NCI-H2196 (cell line): ENCODE data around the gene FPR1.

ENCODE experiments used
- DNase-seq: peaks from one replicate; lab custom pipeline; 2025; ENCODE audit not compliant: unreplicated experiment; lab: John Stamatoyannopoulos, UW

FPR1 gene

DNA sequence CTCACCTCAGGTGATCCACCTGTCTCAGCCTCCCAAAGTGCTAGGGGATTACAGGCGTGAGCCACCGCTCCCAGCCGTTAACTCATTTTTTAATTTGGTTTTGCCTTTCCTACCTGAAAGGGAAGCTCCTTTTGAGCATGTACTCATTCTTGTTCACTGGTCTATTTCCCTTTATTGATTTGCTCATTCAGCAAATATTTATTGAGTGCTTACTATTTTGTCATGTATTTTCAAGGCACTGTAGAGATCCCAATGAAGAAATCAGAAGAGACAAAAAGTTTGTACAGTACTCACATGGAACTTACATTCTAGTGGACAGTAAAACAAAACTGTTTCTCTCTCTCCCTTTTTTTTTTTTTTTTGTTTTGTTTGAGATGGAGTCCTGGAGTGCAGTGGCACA lies 44.8 kb downstream of the FPR1 start:
- DNase-seq: no peak

DNA sequence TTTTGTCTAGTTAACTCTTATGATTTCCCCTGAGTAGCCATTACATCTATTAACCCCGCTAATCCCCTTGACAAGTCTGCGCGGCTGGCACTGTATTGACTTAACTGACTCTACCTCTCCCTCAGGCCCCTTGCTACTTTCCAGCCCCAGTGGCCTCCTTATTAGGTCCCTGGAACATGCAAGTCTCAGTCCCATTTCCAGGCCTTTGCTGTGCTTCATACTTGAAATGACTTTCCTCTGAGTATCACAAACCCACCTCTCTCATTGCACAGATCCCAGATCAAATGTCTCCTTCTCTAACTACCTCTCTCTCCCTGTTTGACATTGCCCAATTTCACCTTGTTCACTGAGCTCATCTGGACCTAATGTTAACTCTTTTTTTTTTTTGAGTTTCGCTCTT lies 45.4 kb downstream of the FPR1 start:
- no peak for DNase-seq

DNA sequence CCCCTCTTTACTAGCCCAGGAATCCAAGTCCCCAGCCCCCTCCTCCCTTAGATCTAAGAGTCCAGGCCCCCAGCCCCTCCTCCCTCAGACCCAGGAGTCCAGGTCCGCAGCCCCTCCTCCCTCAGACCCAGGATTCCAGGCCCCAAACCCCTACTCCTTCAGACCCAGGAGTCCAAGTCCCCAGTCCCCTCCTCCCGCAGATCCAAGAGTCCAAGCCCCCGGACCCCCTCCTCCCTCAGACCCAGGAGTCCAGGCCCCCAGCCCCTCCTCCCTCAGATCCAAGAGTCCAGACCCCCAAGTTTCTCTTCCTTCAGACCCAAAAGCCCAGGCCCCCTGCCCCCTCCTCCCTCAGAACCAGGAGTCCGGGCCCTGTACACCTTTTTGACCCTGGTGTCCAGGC lies 47.1 kb downstream of the FPR1 start:
- no peak for DNase-seq

DNA sequence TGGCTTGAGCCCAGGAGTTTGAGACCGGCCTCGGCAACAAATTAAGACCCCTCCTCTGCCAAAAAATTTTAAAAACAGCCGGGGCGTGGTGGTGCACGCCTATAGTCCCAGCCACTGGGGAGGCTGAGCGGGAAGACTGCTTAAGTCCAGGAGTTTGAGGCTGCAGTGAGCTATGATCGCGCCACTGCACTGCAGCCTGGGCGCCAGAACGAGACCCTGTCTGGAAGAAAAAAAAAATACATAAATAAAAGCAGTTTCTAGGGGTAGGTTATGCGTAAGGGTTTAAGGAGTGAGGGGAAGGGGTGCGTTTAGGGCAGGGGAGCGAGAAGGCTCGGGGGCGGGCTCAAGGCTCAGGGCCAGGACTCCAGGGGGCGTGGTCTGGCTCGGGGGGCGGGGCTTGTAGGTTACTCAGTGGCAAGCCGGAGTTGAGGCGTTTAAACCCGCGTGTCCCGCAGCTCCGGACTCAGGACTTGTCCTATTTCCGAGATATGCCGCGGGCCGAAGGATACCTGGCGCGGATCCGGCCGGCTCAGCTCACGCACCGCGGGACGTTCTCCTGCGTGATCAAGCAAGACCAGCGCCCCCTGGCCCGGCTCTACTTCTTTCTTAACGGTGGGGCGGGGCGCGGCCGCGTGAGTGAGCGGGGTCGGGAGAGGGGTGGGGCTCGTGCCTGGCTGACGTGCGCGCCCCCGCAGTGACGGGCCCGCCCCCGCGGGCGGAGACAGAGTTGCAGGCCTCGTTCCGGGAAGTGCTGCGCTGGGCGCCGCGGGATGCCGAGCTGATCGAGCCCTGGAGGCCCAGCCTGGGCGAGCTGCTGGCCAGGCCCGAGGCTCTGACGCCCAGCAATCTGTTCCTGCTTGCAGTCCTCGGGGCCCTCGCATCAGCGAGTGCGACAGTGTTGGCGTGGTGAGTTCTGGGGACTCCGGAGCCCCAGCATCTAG lies 47.8 kb downstream of the FPR1 start:
- peak; percentile 93 for DNase-seq

DNA sequence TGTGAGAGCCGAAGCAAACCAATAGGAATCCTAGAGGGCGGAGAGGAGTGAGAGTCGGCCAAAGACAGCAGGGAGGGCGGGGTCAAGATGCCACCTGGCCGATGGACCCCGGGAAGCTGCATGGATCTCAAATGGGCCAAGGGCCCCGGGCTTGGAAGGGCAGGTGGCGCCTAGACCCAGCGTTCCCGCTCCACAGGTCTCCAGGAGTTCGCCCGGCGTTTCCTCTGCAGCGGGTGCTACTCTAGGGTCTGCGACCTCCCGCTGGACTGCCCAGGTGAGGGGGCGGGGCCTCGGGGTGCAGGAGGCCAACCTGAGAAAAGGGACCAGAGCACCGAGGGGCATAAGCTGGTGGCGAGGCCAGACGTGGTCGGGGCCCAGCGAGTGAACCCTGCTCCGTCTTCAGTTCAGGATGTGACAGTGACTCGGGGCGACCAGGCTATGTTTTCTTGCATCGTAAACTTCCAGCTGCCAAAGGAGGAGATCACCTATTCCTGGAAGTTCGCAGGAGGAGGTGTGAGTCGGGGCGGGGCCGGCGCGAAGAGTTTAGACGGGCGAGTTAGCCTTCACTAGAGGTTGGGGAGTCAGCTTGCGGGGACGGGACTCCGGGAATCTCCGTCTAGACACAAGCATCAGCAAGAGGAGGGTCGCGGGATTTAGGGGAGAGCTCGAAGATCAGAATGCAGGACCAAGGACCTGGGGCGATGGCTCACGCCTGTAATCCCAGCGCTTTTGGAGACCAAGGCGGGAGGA lies 48.7 kb downstream of the FPR1 start:
- peak; percentile 33 for DNase-seq

DNA sequence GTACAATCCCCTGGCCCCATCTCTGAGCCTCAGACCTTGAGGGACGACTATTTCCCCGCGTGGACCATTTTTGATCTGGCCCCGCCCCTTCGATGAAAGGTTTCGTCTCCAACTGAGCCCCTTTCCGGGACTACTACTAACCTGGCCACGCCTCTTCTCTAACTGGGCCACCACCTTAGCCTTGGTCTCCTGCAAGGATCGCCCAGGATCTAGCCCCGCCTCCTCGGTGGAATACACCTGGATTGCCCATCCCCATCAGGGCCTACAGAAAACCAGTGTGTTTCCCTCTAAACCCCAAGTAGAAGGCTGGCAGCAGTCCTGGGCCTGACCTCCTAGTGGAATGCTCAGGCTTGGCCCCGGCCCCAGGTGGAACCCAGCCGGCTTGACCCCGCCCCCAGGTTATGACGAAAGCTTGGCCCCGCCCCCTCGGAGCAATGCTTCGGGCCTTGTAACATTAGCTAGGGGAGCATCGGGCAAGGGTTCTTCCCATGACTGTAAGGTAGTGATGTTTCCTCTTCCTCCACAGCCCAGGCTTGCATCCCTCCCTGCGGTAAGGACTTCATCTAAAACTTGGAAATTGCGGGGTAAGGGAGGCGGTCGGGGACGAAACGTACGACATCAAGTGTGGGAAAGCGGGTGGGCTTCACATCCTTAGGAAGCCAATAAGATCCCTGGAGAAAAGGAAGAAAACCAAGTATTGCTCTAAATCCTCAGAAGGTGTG lies 49.4 kb downstream of the FPR1 start:
- peak; percentile 68 for DNase-seq

DNA sequence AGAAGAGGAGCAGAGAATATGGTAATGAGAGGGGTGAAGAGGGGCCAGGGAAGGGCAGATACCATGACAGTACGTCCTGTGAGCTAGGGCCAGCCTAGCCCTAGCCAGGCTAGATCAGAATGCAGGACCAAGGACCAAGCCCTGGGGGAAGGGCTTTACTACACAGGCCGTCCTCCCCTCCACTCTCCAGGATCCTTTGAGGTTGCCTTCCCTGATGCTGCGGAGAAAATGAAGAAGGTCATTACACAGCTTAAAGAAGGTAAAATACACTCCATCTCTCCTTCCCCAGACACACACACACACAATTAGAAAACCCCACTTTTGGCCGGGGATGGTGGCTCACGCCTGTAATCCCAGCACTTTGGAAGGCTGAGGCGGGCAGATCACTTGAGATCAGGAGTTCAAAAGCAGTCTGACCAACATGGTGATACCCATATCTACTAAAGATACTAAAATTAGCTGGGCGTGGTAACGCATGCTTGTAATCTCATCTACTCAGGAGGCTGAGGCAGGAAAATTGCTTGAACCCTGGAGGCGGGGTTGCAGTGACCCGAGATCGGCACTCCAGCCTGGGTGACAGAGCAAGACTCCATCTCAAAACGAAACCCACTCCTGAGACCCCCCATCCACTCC lies 50.1 kb downstream of the FPR1 start:
- no peak for DNase-seq

DNA sequence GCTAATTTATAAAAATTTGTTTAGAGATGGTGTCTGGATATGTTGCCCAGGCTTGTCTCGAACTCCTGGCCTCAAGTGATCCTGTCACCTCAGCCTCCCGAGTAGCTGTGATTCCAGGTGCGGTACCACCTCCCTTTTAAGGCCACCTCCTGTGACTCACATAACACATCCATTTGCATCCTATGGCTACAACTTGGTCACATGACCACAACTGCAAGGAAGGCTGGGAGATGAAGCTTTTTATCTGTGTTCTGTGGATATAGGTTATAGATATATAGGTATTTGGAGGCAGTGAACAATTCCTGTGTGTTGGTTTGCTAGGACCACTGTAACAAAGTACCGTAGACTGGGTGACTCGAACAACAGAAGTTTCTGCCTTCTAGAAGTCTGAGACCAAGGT lies 52.5 kb downstream of the FPR1 start:
- no peak for DNase-seq

DNA sequence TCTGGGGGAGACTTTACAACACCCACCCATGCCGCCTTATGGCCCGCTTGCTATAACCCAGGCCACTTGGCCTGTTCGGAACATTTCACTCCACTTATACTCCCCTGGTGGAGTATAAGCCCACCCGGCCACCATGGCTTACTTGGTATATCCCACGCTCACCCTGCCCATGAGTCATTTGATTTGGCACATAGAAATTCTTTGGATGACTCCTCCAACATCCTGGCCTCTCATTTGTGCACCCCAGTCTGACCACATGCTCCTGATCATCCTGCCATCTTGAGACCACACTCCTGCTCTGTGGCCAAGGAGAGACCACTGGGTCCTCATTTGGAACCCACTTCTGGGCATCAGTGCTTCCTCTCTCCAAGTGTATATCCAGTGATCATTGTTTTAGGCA lies 53.4 kb downstream of the FPR1 start:
- DNase-seq: no peak

DNA sequence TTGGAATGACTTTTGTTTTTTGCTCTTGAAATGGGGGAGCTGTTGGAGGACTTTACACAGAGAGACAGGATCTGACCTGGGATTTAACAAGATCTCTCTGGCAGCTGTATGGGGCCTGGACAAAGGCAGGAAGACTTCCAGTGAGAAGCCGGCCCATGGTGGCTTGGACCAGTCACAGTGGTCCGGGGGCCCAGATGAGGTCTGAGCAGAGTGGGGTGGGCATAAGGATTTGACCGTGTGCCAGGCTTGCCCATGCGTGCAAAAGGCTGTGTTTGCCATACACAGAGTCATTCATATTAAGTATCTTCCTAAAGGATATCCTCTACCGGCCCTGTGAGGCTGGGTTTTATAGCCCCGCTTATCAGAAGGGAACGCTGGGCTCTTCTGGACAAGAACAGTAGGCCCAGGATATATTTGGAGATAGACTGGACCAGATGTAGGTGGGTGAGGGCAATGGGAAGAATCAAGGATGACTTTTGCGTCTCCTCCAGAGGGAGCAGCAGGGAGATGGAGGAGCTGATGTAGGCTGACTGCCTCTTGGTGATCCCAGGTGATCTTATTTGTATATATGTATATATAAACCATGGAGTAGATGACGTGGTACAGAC lies 54.4 kb downstream of the FPR1 start:
- DNase-seq: no peak

DNA sequence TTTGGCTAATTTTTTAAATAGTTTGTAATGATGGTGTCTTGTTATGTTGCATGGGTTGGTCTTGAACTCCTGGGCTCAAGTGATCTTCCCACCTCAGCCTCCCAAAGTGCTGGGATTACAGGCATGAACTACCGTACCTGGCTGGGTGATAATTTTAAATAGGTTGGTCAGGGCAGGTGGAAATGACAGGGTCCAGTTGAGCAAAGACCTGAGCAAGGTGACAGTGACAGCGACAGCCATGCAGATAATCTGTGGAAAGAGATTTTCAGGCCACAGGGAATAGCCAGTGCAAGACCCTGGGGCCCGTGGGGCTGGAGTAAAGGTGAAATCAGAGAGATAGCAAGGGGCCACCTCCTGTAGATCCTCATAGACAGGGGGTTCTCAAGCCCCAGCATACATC lies 55.1 kb downstream of the FPR1 start:
- no peak for DNase-seq
